ENCODE measurements around the gene GRIN3B. TPM values are rescaled to one million over a fixed set of nuclear protein-coding genes. Genes with fewer than 3 reads are reported as not detected.

Gene GRIN3B
- total and polyA plus RNA-seq, 9 donors = 0.11 to 0.58 (median 0.30) TPM; not detected in 1

GRCh38 chr19:964761-965694, 35.2 kb upstream of the GRIN3B start:
- WGBS (ENCODE audit: insufficient coverage) = 96% methylated on average over 19 of the region's 19 CpGs
- H3K9me3 ChIP-seq (replicated peaks; ENCODE audit: control insufficient read depth, low read depth, low read length) = peaks cover 4% of the 10 kb centered on the region
- H3K4me3 ChIP-seq (ENCODE audit: low read length) = no peak overlapping the region
- peaks cover 35% of the 10 kb centered on the region for H3K36me3 ChIP-seq (ENCODE audit: control insufficient read depth, insufficient read depth, low read length)
- peaks cover under 1% of the 10 kb centered on the region for H3K27me3 ChIP-seq (ENCODE audit: control insufficient read depth, insufficient read depth, low read length)
- no peak for DNase-seq
- H3K27ac ChIP-seq (ENCODE audit: low read length) = no peak overlapping the region
- peaks cover 4% of the 10 kb centered on the region for H3K4me1 ChIP-seq (ENCODE audit: control insufficient read depth, insufficient read depth, low read length)

GRCh38 chr19:966485-967088, 33.6 kb upstream of the GRIN3B start:
- peaks cover 4% of the 10 kb centered on the region for H3K4me1 ChIP-seq (ENCODE audit: control insufficient read depth, insufficient read depth, low read length)
- DNase-seq = peak; percentile 58
- H3K9me3 ChIP-seq (replicated peaks; ENCODE audit: control insufficient read depth, low read depth, low read length) = peaks cover 11% of the 10 kb centered on the region
- H3K27ac ChIP-seq (ENCODE audit: low read length) = no peak overlapping the region
- H3K4me3 ChIP-seq (ENCODE audit: low read length) = no peak overlapping the region
- 88% methylated on average over 12 of the region's 17 CpGs for WGBS (ENCODE audit: insufficient coverage)
- H3K27me3 ChIP-seq (ENCODE audit: control insufficient read depth, insufficient read depth, low read length) = no peaks in the 10 kb centered on the region
- peaks cover 40% of the 10 kb centered on the region for H3K36me3 ChIP-seq (ENCODE audit: control insufficient read depth, insufficient read depth, low read length)

- Histone ChIP-seq H3K4me1 (ENCODE audit: control insufficient read depth, insufficient read depth, low read length) (peaks cover 3% of the 10 kb centered on the region), H3K9me3 (replicated peaks; ENCODE audit: control insufficient read depth, low read depth, low read length) (peaks cover 11% of the 10 kb centered on the region), H3K27me3 (ENCODE audit: control insufficient read depth, insufficient read depth, low read length) (peaks cover 7% of the 10 kb centered on the region), H3K27ac (ENCODE audit: low read length) (no peak overlapping the region), H3K36me3 (ENCODE audit: control insufficient read depth, insufficient read depth, low read length) (peaks cover 36% of the 10 kb centered on the region), H3K4me3 (ENCODE audit: low read length) (no peak overlapping the region)
- no peak for DNase-seq
- 98% methylated on average over 14 of the region's 14 CpGs for WGBS (ENCODE audit: insufficient coverage)
Observed at GRCh38 chr19:970695-971094, 29.5 kb upstream of the GRIN3B start.

GRCh38 chr19:971795-972194, 28.4 kb upstream of the GRIN3B start:
- no peak for DNase-seq
- H3K9me3 ChIP-seq (replicated peaks; ENCODE audit: control insufficient read depth, low read depth, low read length) = peaks cover 7% of the 10 kb centered on the region
- H3K4me3 ChIP-seq (ENCODE audit: low read length) = no peak overlapping the region
- H3K36me3 ChIP-seq (ENCODE audit: control insufficient read depth, insufficient read depth, low read length) = peaks cover 32% of the 10 kb centered on the region
- WGBS (ENCODE audit: insufficient coverage) = 100% methylated on average over 4 of the region's 24 CpGs
- H3K4me1 ChIP-seq (ENCODE audit: control insufficient read depth, insufficient read depth, low read length) = peaks cover 3% of the 10 kb centered on the region
- no peak overlapping the region for H3K27ac ChIP-seq (ENCODE audit: low read length)
- peaks cover 11% of the 10 kb centered on the region for H3K27me3 ChIP-seq (ENCODE audit: control insufficient read depth, insufficient read depth, low read length)

GRCh38 chr19:972281-972680, 27.9 kb upstream of the GRIN3B start:
- H3K27me3 ChIP-seq (ENCODE audit: control insufficient read depth, insufficient read depth, low read length) = peaks cover 11% of the 10 kb centered on the region
- 87% methylated on average over 3 of the region's 6 CpGs for WGBS (ENCODE audit: insufficient coverage)
- peaks cover 3% of the 10 kb centered on the region for H3K4me1 ChIP-seq (ENCODE audit: control insufficient read depth, insufficient read depth, low read length)
- H3K36me3 ChIP-seq (ENCODE audit: control insufficient read depth, insufficient read depth, low read length) = peaks cover 28% of the 10 kb centered on the region
- no peak overlapping the region for H3K4me3 ChIP-seq (ENCODE audit: low read length)
- H3K9me3 ChIP-seq (replicated peaks; ENCODE audit: control insufficient read depth, low read depth, low read length) = peaks cover 7% of the 10 kb centered on the region
- H3K27ac ChIP-seq (ENCODE audit: low read length) = no peak overlapping the region
- no peak for DNase-seq

- H3K27me3 ChIP-seq (ENCODE audit: control insufficient read depth, insufficient read depth, low read length) = peaks cover 11% of the 10 kb centered on the region
- H3K27ac ChIP-seq (ENCODE audit: low read length) = no peak overlapping the region
- DNase-seq = no peak
- peaks cover 19% of the 10 kb centered on the region for H3K36me3 ChIP-seq (ENCODE audit: control insufficient read depth, insufficient read depth, low read length)
- no peak overlapping the region for H3K4me3 ChIP-seq (ENCODE audit: low read length)
- peaks cover 3% of the 10 kb centered on the region for H3K4me1 ChIP-seq (ENCODE audit: control insufficient read depth, insufficient read depth, low read length)
- peaks cover 7% of the 10 kb centered on the region for H3K9me3 ChIP-seq (replicated peaks; ENCODE audit: control insufficient read depth, low read depth, low read length)
- 52% methylated on average over 19 of the region's 29 CpGs for WGBS (ENCODE audit: insufficient coverage)
Observed at GRCh38 chr19:973726-974563, 26.3 kb upstream of the GRIN3B start.

- no peak overlapping the region for H3K27ac ChIP-seq (ENCODE audit: low read length)
- peaks cover 8% of the 10 kb centered on the region for H3K4me1 ChIP-seq (ENCODE audit: control insufficient read depth, insufficient read depth, low read length)
- H3K9me3 ChIP-seq (replicated peaks; ENCODE audit: control insufficient read depth, low read depth, low read length) = peaks cover 7% of the 10 kb centered on the region
- 40% methylated on average over 28 of the region's 37 CpGs for WGBS (ENCODE audit: insufficient coverage)
- peaks cover 14% of the 10 kb centered on the region for H3K27me3 ChIP-seq (ENCODE audit: control insufficient read depth, insufficient read depth, low read length)
- no peak overlapping the region for H3K4me3 ChIP-seq (ENCODE audit: low read length)
- H3K36me3 ChIP-seq (ENCODE audit: control insufficient read depth, insufficient read depth, low read length) = peaks cover 19% of the 10 kb centered on the region
- DNase-seq = no peak
Observed at GRCh38 chr19:974564-975257, 25.5 kb upstream of the GRIN3B start.

- Histone ChIP-seq H3K4me1 (ENCODE audit: control insufficient read depth, insufficient read depth, low read length) (peaks cover 15% of the 10 kb centered on the region), H3K9me3 (replicated peaks; ENCODE audit: control insufficient read depth, low read depth, low read length) (no peaks in the 10 kb centered on the region), H3K36me3 (ENCODE audit: control insufficient read depth, insufficient read depth, low read length) (peaks cover 9% of the 10 kb centered on the region), H3K27ac (ENCODE audit: low read length) (no peak overlapping the region), H3K4me3 (ENCODE audit: low read length) (no peak overlapping the region), H3K27me3 (ENCODE audit: control insufficient read depth, insufficient read depth, low read length) (peaks cover 17% of the 10 kb centered on the region)
- WGBS (ENCODE audit: insufficient coverage) = 64% methylated on average over 3 of the region's 10 CpGs
- DNase-seq = no peak
Observed at GRCh38 chr19:976476-976875, 23.7 kb upstream of the GRIN3B start.

- Histone ChIP-seq H3K27me3 (ENCODE audit: control insufficient read depth, insufficient read depth, low read length) (peaks cover 17% of the 10 kb centered on the region), H3K9me3 (replicated peaks; ENCODE audit: control insufficient read depth, low read depth, low read length) (no peaks in the 10 kb centered on the region), H3K27ac (ENCODE audit: low read length) (no peak overlapping the region), H3K36me3 (ENCODE audit: control insufficient read depth, insufficient read depth, low read length) (peaks cover 4% of the 10 kb centered on the region), H3K4me3 (ENCODE audit: low read length) (no peak overlapping the region), H3K4me1 (ENCODE audit: control insufficient read depth, insufficient read depth, low read length) (peaks cover 15% of the 10 kb centered on the region)
- 82% methylated on average over 24 of the region's 24 CpGs for WGBS (ENCODE audit: insufficient coverage)
- no peak for DNase-seq
Observed at GRCh38 chr19:977058-977464, 23.2 kb upstream of the GRIN3B start.

All from muscle of leg (tissue), 11 donors.